GM23338 (cell line): ENCODE measurements around the gene PSMD13. TPM values are rescaled to one million over a fixed set of nuclear protein-coding genes. Genes with fewer than 3 reads are reported as not detected.

Experiments
- ATAC-seq: fragments of 200-7000 bp; cut with Tn5 transposase; 3 replicates; pipeline ENCODE4 v1.9.1; 2020
- DNase-seq: peaks from one replicate; pipeline ENCODE4 v3.0.0-alpha.2; 2015; ENCODE audit warnings: low spot score
- H2AFZ ChIP-seq: fragments of 200-600 bp; sonication (generic); 2 replicates; pipeline ENCODE4 v1.8.0; 2016; ENCODE audit warnings: antibody characterized with exemption, mild to moderate bottlenecking, moderate library complexity
- H3F3A ChIP-seq: fragments of 200-600 bp; sonication (generic); replicated peaks from 2 replicates; pipeline ENCODE4 v1.8.0; 2017; ENCODE audit warnings: antibody characterized with exemption, mixed run types, low read depth
- H3K27ac ChIP-seq: fragments of 200-600 bp; sonication (generic); 2 replicates; pipeline ENCODE4 v1.6.1; 2016; ENCODE audit warnings: low read depth
- H3K27me3 ChIP-seq: fragments of 200-600 bp; sonication (generic); 2 replicates; pipeline ENCODE4 v1.8.0; 2016; ENCODE audit warnings: mild to moderate bottlenecking, mixed run types, moderate library complexity; ENCODE audit not compliant: insufficient read depth
- H3K36me3 ChIP-seq: fragments of 200-600 bp; sonication (generic); 2 replicates; pipeline ENCODE4 v1.8.0; 2016; ENCODE audit warnings: mild to moderate bottlenecking; ENCODE audit not compliant: insufficient read depth
- H3K4me1 ChIP-seq: fragments of 200-600 bp; sonication (generic); 2 replicates; pipeline ENCODE4 v1.8.0; 2016; ENCODE audit warnings: mild to moderate bottlenecking, moderate library complexity; ENCODE audit not compliant: insufficient read depth
- H3K4me2 ChIP-seq: fragments of 200-600 bp; sonication (generic); 2 replicates; pipeline ENCODE4 v1.7.1; 2017; ENCODE audit warnings: mixed run types
- H3K4me3 ChIP-seq: fragments of 200-600 bp; sonication (generic); 2 replicates; pipeline ENCODE4 v1.6.1; 2016; ENCODE audit warnings: mixed run types
- H3K79me2 ChIP-seq: fragments of 200-600 bp; sonication (generic); replicated peaks from 2 replicates; pipeline ENCODE4 v1.8.0; 2017; ENCODE audit warnings: mild to moderate bottlenecking; ENCODE audit not compliant: insufficient read depth
- H3K9me2 ChIP-seq: fragments of 200-600 bp; sonication (generic); 2 replicates; pipeline ENCODE4 v1.8.0; 2017; ENCODE audit not compliant: insufficient read depth
- H4K20me1 ChIP-seq: fragments of 200-600 bp; sonication (generic); replicated peaks from 2 replicates; pipeline ENCODE4 v1.8.0; 2017; ENCODE audit warnings: mild to moderate bottlenecking; ENCODE audit not compliant: insufficient read depth
- H3K27ac Mint-ChIP-seq: 2 replicates; pipeline ENCODE4 v1.8.0; 2020; ENCODE audit warnings: inconsistent platforms, mild to moderate bottlenecking, moderate library complexity, mixed read lengths
- H3K27me3 Mint-ChIP-seq: 3 replicates; pipeline ENCODE4 v1.8.0; 2022; ENCODE audit warnings: low read depth, mild to moderate bottlenecking, moderate library complexity, mixed read lengths, inconsistent platforms; ENCODE audit not compliant: insufficient read depth, poor library complexity
- H3K36me3 Mint-ChIP-seq: 3 replicates; pipeline ENCODE4 v1.8.0; 2021; ENCODE audit warnings: low read depth, mild to moderate bottlenecking, inconsistent platforms, moderate library complexity, mixed read lengths
- H3K4me1 Mint-ChIP-seq: 3 replicates; pipeline ENCODE4 v1.8.0; 2020; ENCODE audit warnings: mild to moderate bottlenecking, inconsistent platforms, mixed read lengths
- H3K4me3 Mint-ChIP-seq: 3 replicates; pipeline ENCODE4 v1.8.0; 2021; ENCODE audit warnings: moderate library complexity, mild to moderate bottlenecking, inconsistent platforms, mixed read lengths
- H3K9me3 Mint-ChIP-seq: 3 replicates; pipeline ENCODE4 v1.8.0; 2020; ENCODE audit warnings: moderate library complexity, mild to moderate bottlenecking, inconsistent platforms, mixed read lengths
- EZH2 ChIP-seq: fragments of 200-600 bp; sonication (generic); IDR thresholded peaks from one replicate; pipeline ENCODE4 v1.8.0; 2017; ENCODE audit warnings: antibody characterized with exemption, mild to moderate bottlenecking, low read depth; ENCODE audit not compliant: unreplicated experiment
- POLR2AphosphoS5 ChIP-seq: IDR thresholded peaks from 2 replicates; pipeline ENCODE4 v1.6.1; 2016; ENCODE audit warnings: antibody characterized with exemption, low read depth
- REST ChIP-seq: IDR thresholded peaks from one replicate; pipeline ENCODE4 v1.6.1; 2018; ENCODE audit warnings: antibody characterized with exemption; ENCODE audit not compliant: unreplicated experiment
- polyA plus RNA-seq: library from polyadenylated mRNA; unstranded; fragments of >200 nt; fragmentation: Nextera tagmentation; extraction: Ambion mirVana; gene quantifications from 2 replicates; pipeline ENCODE4 v1.2.1, GENCODE V29; 2016
- total RNA-seq: library from RNA; depleted of rRNA; stranded (reverse); fragments of >200 nt; shearing (Covaris generic); gene quantifications from 2 replicates; pipeline ENCODE4 v1.2.3, GENCODE V29; 2014
- TF ChIP-seq, protein P1 (sequence below): fragments of 250-450 bp; sonication (Bioruptor Pico); IDR thresholded peaks from 2 replicates; pipeline ENCODE4 v1.5.0; 2020; ENCODE audit warnings: mild to moderate bottlenecking, moderate library complexity

The PSMD13 gene
- total and polyA plus RNA-seq, 2 experiments from 2014 or later: 111 to 114 TPM

- H3K4me3 ChIP-seq: peak overlapping the region; percentile 44; the same call in 1 of the 2 replicates
- Mint-ChIP-seq H3K4me1 (peaks cover 26% of the 10 kb centered on the region), H3K36me3 (peaks cover 11% of the 10 kb centered on the region; the same call in 2 of the 3 replicates), H3K9me3 (peaks cover 2% of the 10 kb centered on the region; the same call in 1 of the 3 replicates), H3K4me3 (peak overlapping the region; percentile 71), H3K27me3 (peaks cover 25% of the 10 kb centered on the region), H3K27ac (no peak overlapping the region)
- H3K9me2 ChIP-seq: no peaks in the 10 kb centered on the region
- no peaks in the 10 kb centered on the region for H3K36me3 ChIP-seq
- TF ChIP-seq EZH2 (no peak), REST (no peak), POLR2AphosphoS5 (no peak)
- TF ChIP-seq, protein P1, sequence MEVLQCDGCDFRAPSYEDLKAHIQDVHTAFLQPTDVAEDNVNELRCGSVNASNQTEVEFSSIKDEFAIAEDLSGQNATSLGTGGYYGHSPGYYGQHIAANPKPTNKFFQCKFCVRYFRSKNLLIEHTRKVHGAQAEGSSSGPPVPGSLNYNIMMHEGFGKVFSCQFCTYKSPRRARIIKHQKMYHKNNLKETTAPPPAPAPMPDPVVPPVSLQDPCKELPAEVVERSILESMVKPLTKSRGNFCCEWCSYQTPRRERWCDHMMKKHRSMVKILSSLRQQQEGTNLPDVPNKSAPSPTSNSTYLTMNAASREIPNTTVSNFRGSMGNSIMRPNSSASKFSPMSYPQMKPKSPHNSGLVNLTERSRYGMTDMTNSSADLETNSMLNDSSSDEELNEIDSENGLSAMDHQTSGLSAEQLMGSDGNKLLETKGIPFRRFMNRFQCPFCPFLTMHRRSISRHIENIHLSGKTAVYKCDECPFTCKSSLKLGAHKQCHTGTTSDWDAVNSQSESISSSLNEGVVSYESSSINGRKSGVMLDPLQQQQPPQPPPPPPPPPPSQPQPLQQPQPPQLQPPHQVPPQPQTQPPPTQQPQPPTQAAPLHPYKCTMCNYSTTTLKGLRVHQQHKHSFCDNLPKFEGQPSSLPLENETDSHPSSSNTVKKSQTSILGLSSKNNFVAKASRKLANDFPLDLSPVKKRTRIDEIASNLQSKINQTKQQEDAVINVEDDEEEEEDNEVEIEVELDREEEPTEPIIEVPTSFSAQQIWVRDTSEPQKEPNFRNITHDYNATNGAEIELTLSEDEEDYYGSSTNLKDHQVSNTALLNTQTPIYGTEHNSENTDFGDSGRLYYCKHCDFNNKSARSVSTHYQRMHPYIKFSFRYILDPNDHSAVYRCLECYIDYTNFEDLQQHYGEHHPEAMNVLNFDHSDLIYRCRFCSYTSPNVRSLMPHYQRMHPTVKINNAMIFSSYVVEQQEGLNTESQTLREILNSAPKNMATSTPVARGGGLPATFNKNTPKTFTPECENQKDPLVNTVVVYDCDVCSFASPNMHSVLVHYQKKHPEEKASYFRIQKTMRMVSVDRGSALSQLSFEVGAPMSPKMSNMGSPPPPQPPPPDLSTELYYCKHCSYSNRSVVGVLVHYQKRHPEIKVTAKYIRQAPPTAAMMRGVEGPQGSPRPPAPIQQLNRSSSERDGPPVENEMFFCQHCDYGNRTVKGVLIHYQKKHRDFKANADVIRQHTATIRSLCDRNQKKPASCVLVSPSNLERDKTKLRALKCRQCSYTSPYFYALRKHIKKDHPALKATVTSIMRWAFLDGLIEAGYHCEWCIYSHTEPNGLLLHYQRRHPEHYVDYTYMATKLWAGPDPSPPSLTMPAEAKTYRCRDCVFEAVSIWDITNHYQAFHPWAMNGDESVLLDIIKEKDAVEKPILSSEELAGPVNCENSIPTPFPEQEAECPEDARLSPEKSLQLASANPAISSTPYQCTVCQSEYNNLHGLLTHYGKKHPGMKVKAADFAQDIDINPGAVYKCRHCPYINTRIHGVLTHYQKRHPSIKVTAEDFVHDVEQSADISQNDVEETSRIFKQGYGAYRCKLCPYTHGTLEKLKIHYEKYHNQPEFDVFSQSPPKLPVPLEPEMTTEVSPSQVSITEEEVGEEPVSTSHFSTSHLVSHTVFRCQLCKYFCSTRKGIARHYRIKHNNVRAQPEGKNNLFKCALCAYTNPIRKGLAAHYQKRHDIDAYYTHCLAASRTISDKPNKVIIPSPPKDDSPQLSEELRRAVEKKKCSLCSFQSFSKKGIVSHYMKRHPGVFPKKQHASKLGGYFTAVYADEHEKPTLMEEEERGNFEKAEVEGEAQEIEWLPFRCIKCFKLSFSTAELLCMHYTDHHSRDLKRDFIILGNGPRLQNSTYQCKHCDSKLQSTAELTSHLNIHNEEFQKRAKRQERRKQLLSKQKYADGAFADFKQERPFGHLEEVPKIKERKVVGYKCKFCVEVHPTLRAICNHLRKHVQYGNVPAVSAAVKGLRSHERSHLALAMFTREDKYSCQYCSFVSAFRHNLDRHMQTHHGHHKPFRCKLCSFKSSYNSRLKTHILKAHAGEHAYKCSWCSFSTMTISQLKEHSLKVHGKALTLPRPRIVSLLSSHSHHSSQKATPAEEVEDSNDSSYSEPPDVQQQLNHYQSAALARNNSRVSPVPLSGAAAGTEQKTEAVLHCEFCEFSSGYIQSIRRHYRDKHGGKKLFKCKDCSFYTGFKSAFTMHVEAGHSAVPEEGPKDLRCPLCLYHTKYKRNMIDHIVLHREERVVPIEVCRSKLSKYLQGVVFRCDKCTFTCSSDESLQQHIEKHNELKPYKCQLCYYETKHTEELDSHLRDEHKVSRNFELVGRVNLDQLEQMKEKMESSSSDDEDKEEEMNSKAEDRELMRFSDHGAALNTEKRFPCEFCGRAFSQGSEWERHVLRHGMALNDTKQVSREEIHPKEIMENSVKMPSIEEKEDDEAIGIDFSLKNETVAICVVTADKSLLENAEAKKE: no peak
- H3K4me2 ChIP-seq: peak overlapping the region; percentile 76
- ATAC-seq (no peak), DNase-seq (no peak)
- H3K4me1 ChIP-seq: no peaks in the 10 kb centered on the region; the same call in 1 of the 2 replicates
- H3K27me3 ChIP-seq: peaks cover 26% of the 10 kb centered on the region
- no peaks in the 10 kb centered on the region for H3K79me2 ChIP-seq
- no peaks in the 10 kb centered on the region for H4K20me1 ChIP-seq
- no peak overlapping the region for H2AFZ ChIP-seq
- no peak overlapping the region for H3K27ac ChIP-seq
- peaks cover 6% of the 10 kb centered on the region; the same call in 1 of the 2 replicates for H3F3A ChIP-seq
Observed at GRCh38 chr11:289398-289711, 52.6 kb downstream of the PSMD13 start.
